Sigmoid colon (tissue), 4 donors: ENCODE measurements around the gene AXIN1.

ENCODE experiments used
- CTCF ChIP-seq, 4 experiments: fragments of 450-650 bp in 3 of 4; fragments of 200-600 bp in 1 of 4; IDR thresholded peaks; one replicate each; pipeline ENCODE4 v1.5.1; 2016 to 2019; ENCODE audit warnings: antibody characterized with exemption in 4 of 4, mild to moderate bottlenecking in 3 of 4, moderate library complexity in 2 of 4
- EP300 ChIP-seq, 4 donors: sonication (generic); formaldehyde crosslinking; IDR thresholded peaks; one replicate each; pipeline ENCODE4 v1.6.1; 2017; ENCODE audit warnings: antibody characterized with exemption in 4 of 4
- POLR2A ChIP-seq, 2 donors: fragments of 450-650 bp; IDR thresholded peaks; one replicate each; pipeline ENCODE4 v1.6.1; 2016; ENCODE audit warnings: antibody characterized with exemption in 2 of 2, mild to moderate bottlenecking in 2 of 2, moderate library complexity in 2 of 2
- POLR2AphosphoS5 ChIP-seq, 4 donors: sonication (generic); formaldehyde crosslinking; IDR thresholded peaks; one replicate each; pipeline ENCODE4 v1.6.1; 2017; ENCODE audit warnings: antibody characterized with exemption in 4 of 4

- no peak for TF ChIP-seq CTCF (IDR thresholded peaks at IDR 0.05)
- no peak for TF ChIP-seq POLR2AphosphoS5 (IDR thresholded peaks at IDR 0.05)
- no peak for TF ChIP-seq POLR2A (IDR thresholded peaks at IDR 0.05)
- no peak for TF ChIP-seq EP300 (IDR thresholded peaks at IDR 0.05)
These were observed 51.3 kb downstream of the AXIN1 start for GRCh38 chr16:301235-301634.
